ENCODE results near the gene RNU5D-1. TPM values are rescaled to one million over a fixed set of nuclear protein-coding genes. Genes with fewer than 3 reads are reported as not detected.
"Not testable (repeated sequence)": the region's sequence is repeated elsewhere in the genome, so short reads cannot be mapped to it uniquely, and the experiment has no call there.

RNU5D-1 gene
- polyA plus RNA-seq, 4 donors: 4.1 TPM; not detected in 3

DNA sequence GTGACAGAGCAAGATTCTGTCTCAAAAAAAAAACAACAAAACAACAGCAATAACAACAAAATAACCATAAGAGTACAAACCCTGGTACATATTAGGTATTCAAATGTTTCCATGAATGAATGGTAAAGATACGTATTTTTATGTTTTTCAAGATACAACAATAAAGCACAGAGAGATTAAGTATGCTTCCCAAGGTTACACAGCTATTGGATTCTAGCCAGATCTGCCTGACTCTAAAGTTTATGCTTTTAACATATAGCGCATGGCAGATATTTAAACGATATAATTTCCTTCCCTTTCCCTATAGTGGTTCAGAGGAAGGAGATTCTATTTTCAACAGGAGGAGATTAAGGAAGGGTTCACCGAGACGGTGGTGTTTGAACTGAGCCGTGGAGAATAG lies 25.5 kb downstream of the RNU5D-1 start:
- DNase-seq (ENCODE audit: low read depth in 4 of 4, low spot score in 3 of 4): no peak

- peak in 1 of 4 donors; percentile 54 for DNase-seq (ENCODE audit: low read depth in 4 of 4, low spot score in 3 of 4)
These were observed 29.8 kb downstream of the RNU5D-1 start for GRCh38 chr1:44701141-44701573.

- no peak for DNase-seq (ENCODE audit: low read depth in 4 of 4, low spot score in 3 of 4)
These were observed 30.4 kb downstream of the RNU5D-1 start for GRCh38 chr1:44700573-44700972.

GRCh38 chr1:44699375-44699774 lies 31.6 kb downstream of the RNU5D-1 start:
- not testable (repeated sequence) for DNase-seq (ENCODE audit: low read depth in 4 of 4, low spot score in 3 of 4)

GRCh38 chr1:44698138-44698537 lies 32.8 kb downstream of the RNU5D-1 start:
- DNase-seq (ENCODE audit: low read depth in 4 of 4, low spot score in 3 of 4): no peak

DNA sequence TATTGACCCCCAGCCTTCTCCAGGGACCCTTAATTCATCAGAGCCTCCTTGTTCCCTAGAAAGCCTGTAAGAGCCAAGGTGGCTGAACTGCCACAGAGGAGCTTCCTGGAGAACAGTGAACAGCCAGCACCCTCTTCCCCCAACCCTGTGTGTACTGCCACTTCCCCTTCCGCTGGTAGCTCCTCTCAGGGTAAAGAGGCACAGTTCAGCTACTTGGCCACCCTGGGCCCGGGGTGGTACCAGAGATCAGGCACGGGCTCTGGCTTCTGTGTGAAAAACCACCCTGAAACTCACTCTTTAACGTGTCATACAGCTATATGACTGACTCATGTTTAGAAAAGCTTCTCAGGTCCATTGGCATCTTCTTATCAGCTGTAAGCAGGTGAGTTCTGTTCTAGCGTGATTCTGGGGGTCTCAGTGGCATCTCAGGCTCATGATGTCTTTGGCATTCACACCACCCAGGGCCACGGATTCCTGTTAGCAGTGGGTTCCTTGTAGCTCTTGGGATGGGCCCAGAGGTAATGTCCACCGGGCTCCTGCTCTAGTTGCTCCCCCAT lies 34.1 kb downstream of the RNU5D-1 start:
- no peak for DNase-seq (ENCODE audit: low read depth in 4 of 4, low spot score in 3 of 4)

DNA sequence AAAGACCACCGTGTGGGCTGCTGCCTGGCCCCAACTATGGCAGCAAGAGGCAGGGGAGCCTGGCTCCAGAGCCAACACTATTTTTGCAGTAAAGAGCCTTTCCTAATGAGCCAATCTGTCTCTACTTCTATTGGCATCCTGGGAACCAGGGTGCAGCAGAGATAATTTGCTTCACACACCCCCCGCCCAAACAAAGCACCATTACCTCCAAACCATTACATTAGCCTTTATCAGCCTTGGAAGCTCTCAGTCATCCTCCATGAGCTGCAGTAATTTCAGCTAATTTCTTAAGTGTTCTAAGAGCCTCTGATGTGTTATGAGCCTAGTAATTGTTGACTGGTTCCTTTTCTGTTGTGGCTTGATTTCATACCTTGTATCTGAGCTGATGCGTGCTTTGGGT lies 34.9 kb downstream of the RNU5D-1 start:
- DNase-seq (ENCODE audit: low read depth in 4 of 4, low spot score in 3 of 4): no peak

DNA sequence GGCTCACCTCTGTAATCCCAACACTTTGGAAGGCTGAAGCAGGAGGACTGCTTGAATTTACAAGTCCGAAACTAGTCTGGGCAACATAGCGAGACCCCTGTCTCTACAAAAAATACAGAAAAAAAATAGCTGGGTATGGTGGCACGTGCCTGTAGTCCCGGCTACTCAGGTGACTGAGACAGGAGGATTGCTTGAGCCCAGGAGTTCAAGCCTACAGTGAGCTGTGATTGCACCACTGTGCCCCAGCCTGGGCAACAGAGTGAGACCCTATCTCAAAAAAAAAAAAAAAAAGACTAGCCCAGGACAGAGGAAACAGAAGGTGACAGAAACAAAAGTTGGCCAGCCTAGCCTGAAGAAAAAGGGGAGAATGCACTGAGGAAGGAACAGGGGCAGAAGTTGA lies 35.3 kb downstream of the RNU5D-1 start:
- no peak for DNase-seq (ENCODE audit: low read depth in 4 of 4, low spot score in 3 of 4)

GRCh38 chr1:44694863-44695478 lies 36.0 kb downstream of the RNU5D-1 start:
- no peak for DNase-seq (ENCODE audit: low read depth in 4 of 4, low spot score in 3 of 4)

DNA sequence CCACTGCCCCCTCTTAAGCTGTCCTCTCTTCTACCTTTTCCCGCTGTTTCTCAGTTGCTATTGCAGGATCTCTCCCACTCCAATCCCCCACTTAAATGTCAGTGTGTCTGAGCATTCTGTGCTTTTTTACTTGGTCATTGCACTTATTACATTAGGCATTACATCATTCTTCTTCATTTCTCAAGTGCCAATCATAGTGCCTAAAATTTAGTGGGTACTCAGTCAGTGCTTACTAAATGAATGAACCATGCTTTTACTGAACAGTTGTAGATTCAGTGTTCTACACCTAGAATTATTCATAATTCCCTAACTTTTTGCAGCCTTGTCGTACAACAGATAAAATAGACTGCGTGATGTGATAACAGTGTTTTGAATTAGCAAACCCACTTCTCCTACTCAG lies 37.1 kb downstream of the RNU5D-1 start:
- DNase-seq (ENCODE audit: low read depth in 4 of 4, low spot score in 3 of 4): no peak

GRCh38 chr1:44693159-44693558 lies 37.8 kb downstream of the RNU5D-1 start:
- no peak for DNase-seq (ENCODE audit: low read depth in 4 of 4, low spot score in 3 of 4)

- no peak for DNase-seq (ENCODE audit: low read depth in 4 of 4, low spot score in 3 of 4)
These were observed 41.6 kb downstream of the RNU5D-1 start for GRCh38 chr1:44689447-44689765.

GRCh38 chr1:44688760-44689446 lies 42.1 kb downstream of the RNU5D-1 start:
- DNase-seq (ENCODE audit: low read depth in 4 of 4, low spot score in 3 of 4): no peak

DNA sequence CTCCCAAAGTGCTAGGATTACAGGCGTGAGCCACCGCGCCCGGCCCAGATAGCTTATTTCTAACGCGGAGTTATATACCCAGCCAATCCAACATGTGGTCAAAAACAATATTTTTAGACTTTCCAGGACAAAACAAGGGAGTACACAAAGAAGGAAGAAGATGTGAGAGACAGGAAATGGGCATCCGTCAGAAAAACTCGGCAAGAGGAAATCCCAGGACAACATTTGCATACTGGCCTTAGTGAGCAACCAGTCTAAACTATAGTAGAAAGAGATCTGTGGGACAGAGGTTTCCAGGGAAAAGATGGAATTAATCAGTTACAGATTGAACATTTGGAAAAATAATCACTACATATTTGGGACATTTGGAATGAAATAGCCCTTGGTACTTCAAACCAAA lies 45.1 kb downstream of the RNU5D-1 start:
- no peak for DNase-seq (ENCODE audit: low read depth in 4 of 4, low spot score in 3 of 4)

GRCh38 chr1:44685218-44685617 lies 45.8 kb downstream of the RNU5D-1 start:
- no peak for DNase-seq (ENCODE audit: low read depth in 4 of 4, low spot score in 3 of 4)

DNA sequence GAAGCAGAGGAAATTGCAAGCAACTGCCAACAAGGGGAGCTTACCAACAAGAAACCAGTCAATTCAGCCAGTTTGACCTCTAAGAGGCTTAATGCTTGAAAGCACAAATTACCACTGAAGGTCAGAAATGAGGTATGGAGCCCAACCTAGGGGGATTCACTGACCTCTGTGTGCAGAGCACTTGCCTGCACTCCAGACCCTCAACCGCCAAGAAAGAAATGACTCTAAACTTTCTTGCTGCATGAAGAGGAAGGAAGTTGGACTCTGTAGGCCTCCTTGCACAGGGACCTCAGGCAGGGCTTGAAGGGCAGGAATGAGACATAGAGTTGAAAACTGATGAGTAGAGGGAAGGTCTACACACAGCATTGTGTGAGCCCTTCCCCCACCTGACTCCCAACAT lies 46.4 kb downstream of the RNU5D-1 start:
- DNase-seq (ENCODE audit: low read depth in 4 of 4, low spot score in 3 of 4): no peak

GRCh38 chr1:44682883-44683265 lies 48.1 kb downstream of the RNU5D-1 start:
- no peak for DNase-seq (ENCODE audit: low read depth in 4 of 4, low spot score in 3 of 4)

- no peak for DNase-seq (ENCODE audit: low read depth in 4 of 4, low spot score in 3 of 4)
These were observed 48.8 kb downstream of the RNU5D-1 start for GRCh38 chr1:44681905-44682882.

Measured in right renal pelvis (tissue), 4 donors.